K562 (cell line): ENCODE results near the gene PYCR2. TPM values are rescaled to one million over a fixed set of nuclear protein-coding genes. Genes with fewer than 3 reads are reported as not detected.

Experiments used
- MGA ChIP-seq: fragments of 450-650 bp; IDR thresholded peaks from 2 replicates; pipeline ENCODE4 v1.6.1; 2016; ENCODE audit warnings: mild to moderate bottlenecking, moderate library complexity
- ZNF134 ChIP-seq: fragments of 250-450 bp; sonication (Bioruptor Pico); conservative IDR thresholded peaks from 2 replicates; pipeline ENCODE4 v1.4.0; 2020
- ZNF311 ChIP-seq: fragments of 250-450 bp; sonication (Bioruptor Pico); IDR thresholded peaks from 2 replicates; pipeline ENCODE4 v1.4.0; 2020; ENCODE audit warnings: mild to moderate bottlenecking, moderate library complexity
- ZNF318 ChIP-seq, 2 experiments: fragments of 450-650 bp; IDR thresholded peaks; 2 replicates each; pipeline ENCODE4 v1.6.1; 2016; ENCODE audit warnings: mild to moderate bottlenecking in 2 of 2, borderline replicate concordance in 1 of 2, low read depth in 1 of 2, moderate library complexity in 1 of 2
- ZNF696 ChIP-seq: fragments of 250-450 bp; sonication (Bioruptor Pico); conservative IDR thresholded peaks from 2 replicates; pipeline ENCODE4 v1.4.0; 2020; ENCODE audit warnings: mild to moderate bottlenecking, moderate library complexity
- polyA plus RNA-seq, 8 experiments: library from polyadenylated mRNA; depleted of rRNA in 4 of 8; stranded (reverse) in 5 of 8; unstranded in 3 of 8; fragments of >200 nt; fragmentation: Nextera tagmentation in 2 of 8; fragmentation: Illumina TruSeq in 1 of 8; extraction: Ambion mirVana in 2 of 8; extraction: Trizol in 1 of 8; gene quantifications; 2 replicates each; pipeline versions ENCODE4 v1.2.1 to v1.2.3, GENCODE V29; 2011 to 2014; ENCODE audit warnings: inconsistent platforms in 1 of 8, missing spikeins in 1 of 8
- total RNA-seq, 7 experiments: library from RNA; depleted of rRNA in 6 of 7; stranded (reverse); fragments of >200 nt in 6 of 7; fragmentation: Illumina TruSeq in 2 of 7; extraction: Trizol in 2 of 7; gene quantifications; 2 replicates each; pipeline versions ENCODE4 v1.2.1 to v1.2.3, GENCODE V29; 2011 to 2021; ENCODE audit warnings: low replicate concordance in 1 of 7

PYCR2 gene
- total and polyA plus RNA-seq, 9 of the 15 experiments (the other 6 are each of a cell fraction or from before 2014, with no cell fraction given) = 5.5 to 219 (median 127) TPM

GRCh38 chr1:225928186-225929175, 4.4 kb upstream of the PYCR2 start (continued):
- TF ChIP-seq ZNF318 (IDR thresholded peaks at IDR 0.05; ENCODE audit: borderline replicate concordance in 1 of 2, low read depth in 1 of 2) (peak in 1 of 2 experiments; percentile 37; a peak in 1 of 4 replicates), MGA (peak; percentile 35; the same call in 1 of the 2 replicates), ZNF311 (peak; percentile 83), ZNF134 (peak; percentile 61), ZNF696 (CRISPR knock-in tag) (0 out of 2 replicates have a peak, but pooled peaks have one; percentile 22)
